Activated CD8-positive, alpha-beta memory T cell treated with anti-CD3 and anti-CD28 coated beads for 36 hours (primary cell): ENCODE measurements around the gene SMAD1. TPM values are rescaled to one million over a fixed set of nuclear protein-coding genes. Genes with fewer than 3 reads are reported as not detected.
"Not testable (repeated sequence)": the region's sequence is repeated elsewhere in the genome, so short reads cannot be mapped to it uniquely, and the experiment has no call there.

Experiments
- CTCF ChIA-PET: fragments of 350-600 bp; sonication (Branson Sonifier 250); formaldehyde crosslinking; loops from one replicate; lab custom pipeline; 2021; ENCODE audit warnings: antibody characterized with exemption; lab: Charles Lee
- POLR2A ChIA-PET: fragments of 350-600 bp; sonication (Branson Sonifier 250); formaldehyde crosslinking; loops from one replicate; lab custom pipeline; 2021; ENCODE audit warnings: antibody characterized with exemption; lab: Charles Lee
- total RNA-seq, 2 experiments: library from RNA; stranded (reverse); gene quantifications; one replicate each; pipeline ENCODE4 v1.2.3, GENCODE V29; 2021

SMAD1 gene
- total RNA-seq, 2 experiments from 2014 or later: 1.1 to 1.9 TPM

GRCh38 chr4:145521282-145521681 lies 39.6 kb downstream of the SMAD1 start:
- CTCF ChIA-PET: no interaction called here
- POLR2A ChIA-PET: no interaction called here

GRCh38 chr4:145523117-145523516 lies 41.5 kb downstream of the SMAD1 start:
- POLR2A ChIA-PET: no interaction called here
- CTCF ChIA-PET: no interaction called here

DNA sequence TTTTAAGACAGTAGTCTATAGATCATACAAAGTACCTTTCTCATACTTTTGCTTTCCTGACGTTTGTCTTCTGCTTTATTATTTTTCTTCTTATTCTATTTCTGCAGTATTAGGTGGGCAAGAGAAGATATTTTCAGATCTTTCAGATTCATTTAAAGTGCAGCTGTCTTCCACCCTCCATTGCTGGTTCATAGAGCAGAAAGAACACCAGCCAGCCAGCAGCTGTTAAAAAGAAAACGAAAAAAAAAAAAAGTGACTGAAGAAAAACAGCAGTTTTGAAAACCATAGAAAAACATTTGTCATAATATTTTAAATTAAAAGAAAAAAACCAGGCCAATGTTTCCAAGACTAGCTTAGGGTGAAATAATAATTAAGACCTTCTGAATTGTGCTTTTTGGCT lies 42.9 kb downstream of the SMAD1 start:
- CTCF ChIA-PET: no interaction called here

GRCh38 chr4:145525291-145525740 lies 43.7 kb downstream of the SMAD1 start:
- CTCF ChIA-PET: interaction anchor here (1.0 kb wide), 1 partner anchor 10 kb away, joined by 3 read pairs; no protein-coding TSS in a partner anchor

More for the DNA sequence above, 42.9 kb downstream of the SMAD1 start:
- POLR2A ChIA-PET: no interaction called here

GRCh38 chr4:145527773-145528172 lies 46.1 kb downstream of the SMAD1 start:
- ChIA-PET CTCF (no interaction called here), POLR2A (no interaction called here)

More at GRCh38 chr4:145525291-145525740, 43.7 kb downstream of the SMAD1 start:
- POLR2A ChIA-PET: no interaction called here

DNA sequence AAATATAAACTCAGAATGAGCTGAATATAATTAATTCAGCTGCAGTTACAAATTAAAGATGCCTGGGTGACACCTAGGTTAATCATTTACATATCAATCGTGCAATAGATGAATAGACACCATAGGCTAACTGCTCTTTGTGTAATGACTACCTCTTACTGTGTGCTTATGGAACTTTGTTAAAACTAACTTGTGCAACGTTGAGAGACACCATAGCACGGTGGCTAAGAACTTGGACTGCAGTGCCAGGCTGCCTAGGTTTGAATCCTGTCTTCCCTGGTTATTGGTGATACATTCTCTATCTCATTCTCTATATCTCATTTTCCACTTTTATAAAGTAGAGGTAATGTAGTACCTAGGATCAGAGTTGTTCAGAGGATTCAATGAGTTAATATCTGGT lies 46.9 kb downstream of the SMAD1 start:
- CTCF ChIA-PET: no interaction called here
- POLR2A ChIA-PET: no interaction called here

DNA sequence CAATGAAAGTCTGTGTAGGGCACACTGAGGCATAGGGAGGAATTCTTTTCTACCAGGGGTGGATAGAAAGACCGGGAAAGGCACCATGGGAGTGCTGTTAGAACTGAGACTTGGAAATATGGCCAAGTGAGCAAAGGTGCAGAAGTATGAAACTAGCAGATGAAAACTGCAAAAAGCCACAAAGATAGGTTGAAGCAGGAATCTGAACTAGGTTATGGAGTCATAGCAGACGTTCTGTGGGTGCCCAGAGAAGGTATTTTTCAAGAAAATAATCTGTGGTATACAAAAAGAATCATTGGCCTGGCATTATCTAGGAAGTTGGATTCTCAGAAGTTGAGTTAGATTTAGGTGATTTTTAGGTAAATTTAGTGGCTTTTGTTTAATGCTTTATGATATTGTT lies 48.5 kb downstream of the SMAD1 start:
- POLR2A ChIA-PET: no interaction called here

DNA sequence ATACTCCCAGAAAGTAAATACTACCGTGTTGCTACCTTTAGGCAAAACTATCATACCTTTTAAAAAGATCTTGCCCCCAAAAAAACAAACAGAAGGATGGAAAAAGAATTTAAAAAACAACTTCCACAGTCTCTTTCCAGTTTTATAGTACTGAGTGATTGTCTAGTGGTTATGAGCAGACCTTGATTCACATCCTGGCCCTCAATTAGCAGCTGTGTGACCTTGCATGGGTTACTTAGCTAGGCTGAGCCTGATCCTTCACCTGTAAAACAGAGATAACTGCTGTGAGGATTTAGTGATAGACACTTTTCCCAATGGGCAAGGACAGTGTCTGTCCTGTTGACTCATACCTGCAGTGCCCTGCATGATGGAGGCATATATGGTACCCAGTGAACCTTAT lies 49.0 kb downstream of the SMAD1 start:
- ChIA-PET POLR2A (no interaction called here), CTCF (no interaction called here)

More for the DNA sequence above, 48.5 kb downstream of the SMAD1 start:
- CTCF ChIA-PET: no interaction called here

DNA sequence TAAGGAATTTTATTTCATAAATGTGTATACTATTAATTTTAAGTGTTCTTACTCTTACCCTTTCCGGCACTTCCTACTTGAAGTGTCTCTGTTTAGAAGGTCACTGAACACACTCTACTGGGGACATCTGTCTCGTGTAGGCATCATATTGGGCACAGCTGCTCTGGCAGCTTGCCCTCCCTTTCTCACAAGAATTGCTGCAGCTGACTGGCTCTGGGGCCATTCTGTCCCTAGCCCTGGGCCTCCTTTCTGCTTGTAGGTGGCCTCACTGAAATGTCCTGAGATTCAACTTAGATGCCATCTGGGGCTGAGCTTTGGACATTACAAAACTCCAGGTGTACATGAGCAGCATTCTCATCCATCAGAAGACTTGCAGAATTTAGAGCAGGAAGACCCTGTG lies 49.6 kb downstream of the SMAD1 start:
- ChIA-PET CTCF (no interaction called here), POLR2A (no interaction called here)

DNA sequence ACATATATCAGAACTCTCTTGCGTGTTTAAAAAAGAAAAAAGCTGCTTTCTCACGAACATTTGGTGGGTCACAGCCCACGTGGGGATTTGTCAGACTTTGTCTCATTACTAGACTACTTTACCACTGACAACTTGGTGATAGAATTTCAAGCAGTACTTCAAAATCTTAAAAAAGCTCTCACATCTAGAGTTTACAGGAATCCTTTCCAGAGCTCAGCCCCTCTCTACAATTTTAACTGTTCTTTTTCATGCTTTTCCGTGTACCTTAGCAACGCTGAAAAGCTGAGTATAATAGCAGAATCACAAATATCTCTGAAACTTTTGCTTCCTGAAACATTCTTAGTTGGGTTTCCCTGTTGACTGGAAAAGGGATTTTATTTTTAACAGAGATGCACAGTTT lies 50.2 kb downstream of the SMAD1 start:
- ChIA-PET POLR2A (interaction anchor here (0.7 kb wide), 1 partner anchor 493 kb away, joined by 3 read pairs; no protein-coding TSS in a partner anchor), CTCF (no interaction called here)

DNA sequence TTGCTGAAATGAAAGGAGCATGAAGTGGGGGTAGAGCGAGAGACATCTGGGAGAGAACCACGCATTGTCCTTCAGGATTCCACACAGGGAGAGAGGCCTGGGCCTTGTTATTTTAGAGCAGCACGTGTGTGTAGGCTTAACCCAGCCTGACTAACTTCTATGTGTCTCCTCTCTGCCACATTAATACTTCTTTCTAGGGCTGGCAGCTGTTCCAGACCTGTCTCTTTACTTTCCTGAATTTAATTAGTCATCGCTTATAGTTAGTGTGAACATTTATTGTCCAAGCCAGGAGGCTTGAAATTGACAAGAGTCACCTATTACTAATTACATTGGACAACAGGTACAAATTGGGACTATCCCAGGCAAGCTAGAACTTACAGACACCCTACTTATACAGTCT lies 51.3 kb downstream of the SMAD1 start:
- ChIA-PET CTCF (interaction anchor here (0.6 kb wide), 1 partner anchor 264 kb away, joined by 3 read pairs; no protein-coding TSS in a partner anchor), POLR2A (no interaction called here)

DNA sequence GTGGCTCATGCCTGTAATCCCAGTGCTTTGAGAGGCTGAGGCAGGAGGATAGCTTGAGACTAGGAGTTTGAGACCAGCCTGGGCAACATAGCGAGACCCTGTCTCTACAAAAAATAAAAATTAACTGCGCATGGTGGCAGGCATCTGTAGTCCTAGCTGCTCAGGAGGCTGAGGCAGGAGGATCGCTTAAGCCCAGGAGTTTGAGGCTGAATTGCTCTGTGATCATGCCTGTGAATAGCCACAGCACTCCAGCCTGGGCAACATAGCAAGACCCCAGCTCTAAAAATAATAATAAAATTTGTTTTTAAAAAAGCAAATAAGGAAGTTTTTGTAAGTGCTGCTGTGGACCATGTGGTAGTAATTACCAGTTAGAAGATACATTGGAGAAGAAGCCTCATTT lies 51.8 kb downstream of the SMAD1 start:
- CTCF ChIA-PET: interaction anchor here (0.6 kb wide), 1 partner anchor 264 kb away, joined by 3 read pairs; no protein-coding TSS in a partner anchor
- POLR2A ChIA-PET: not testable (repeated sequence)

DNA sequence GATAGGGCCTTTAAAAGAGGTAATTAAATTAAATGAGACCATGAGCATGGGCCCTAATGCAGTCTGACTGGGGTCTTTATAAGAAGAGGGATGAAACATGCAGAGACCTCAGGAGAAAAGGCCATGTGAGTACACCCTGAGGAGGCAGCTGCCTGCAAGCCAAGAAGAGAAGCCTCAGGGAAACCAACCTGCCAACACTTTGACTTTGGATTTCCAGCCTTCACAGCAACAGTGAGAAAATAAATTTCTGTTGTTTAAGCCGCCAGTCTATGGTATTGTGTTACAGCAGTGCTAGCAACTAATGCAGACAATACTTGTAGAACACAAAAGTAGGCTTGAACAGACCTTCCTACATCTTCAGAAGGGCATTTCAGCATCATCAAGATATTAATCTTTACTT lies 52.3 kb downstream of the SMAD1 start:
- ChIA-PET POLR2A (no interaction called here), CTCF (no interaction called here)

DNA sequence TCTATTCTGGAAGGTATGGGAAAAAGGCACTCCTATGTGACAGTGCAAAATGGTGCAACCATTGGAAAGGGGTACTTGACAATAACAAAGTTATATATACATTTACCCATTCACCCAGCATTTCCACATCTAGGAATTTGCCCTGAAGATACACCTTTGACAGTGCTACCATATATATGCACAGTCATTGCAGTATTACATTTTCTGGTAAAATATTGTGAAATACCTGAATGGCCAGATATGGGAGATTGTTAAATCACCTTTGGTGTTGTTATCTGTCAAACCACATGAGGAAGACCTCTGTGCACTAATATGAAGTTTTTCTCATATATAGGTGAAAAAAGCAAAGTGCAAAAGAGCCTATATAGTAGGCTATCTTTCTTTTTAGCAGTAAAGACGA lies 53.5 kb downstream of the SMAD1 start:
- CTCF ChIA-PET: no interaction called here
- POLR2A ChIA-PET: no interaction called here

DNA sequence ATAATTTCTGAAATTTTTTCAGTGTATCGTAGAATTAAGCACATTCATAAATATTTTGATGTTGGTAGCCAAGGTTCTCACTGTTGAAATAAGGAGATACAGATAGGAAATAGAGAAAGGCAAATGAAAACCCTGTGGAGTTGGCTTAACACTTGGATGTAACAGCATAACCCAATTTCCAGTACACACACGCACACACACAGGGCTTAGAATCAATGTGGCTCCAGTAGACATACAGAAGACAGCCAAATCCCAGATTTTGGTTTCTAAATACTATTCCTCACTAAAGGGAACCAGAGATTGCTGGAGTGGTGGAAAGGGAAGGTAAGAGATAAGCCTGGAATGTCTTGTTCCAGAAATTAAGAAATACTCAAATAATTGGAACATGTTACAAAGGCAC lies 54.4 kb downstream of the SMAD1 start:
- ChIA-PET POLR2A (no interaction called here), CTCF (no interaction called here)

- ChIA-PET CTCF (no interaction called here), POLR2A (no interaction called here)
Observed at GRCh38 chr4:145538596-145538995, 56.9 kb downstream of the SMAD1 start.

GRCh38 chr4:145539671-145540070 lies 58.0 kb downstream of the SMAD1 start:
- POLR2A ChIA-PET: no interaction called here
- CTCF ChIA-PET: no interaction called here

DNA sequence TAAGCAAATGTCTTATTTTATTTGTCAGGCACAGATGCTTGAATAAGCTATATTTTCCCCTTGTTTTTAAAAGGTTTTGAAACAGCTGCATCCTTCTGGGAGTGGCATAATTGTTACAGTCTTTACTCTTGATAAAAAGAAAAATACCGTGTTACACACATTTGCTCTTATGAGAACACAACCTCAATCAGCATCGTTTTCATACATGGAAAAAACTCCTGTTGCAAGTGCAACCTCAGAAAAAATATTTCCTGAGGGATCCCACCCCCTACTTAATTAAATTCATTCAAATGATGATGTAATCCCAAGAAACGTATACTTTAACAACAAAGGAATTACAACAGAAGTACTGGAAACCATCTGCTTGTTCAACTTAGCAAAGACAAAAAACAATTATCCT lies 58.6 kb downstream of the SMAD1 start:
- CTCF ChIA-PET: no interaction called here
- POLR2A ChIA-PET: no interaction called here

- POLR2A ChIA-PET: no interaction called here
- CTCF ChIA-PET: no interaction called here
Observed at GRCh38 chr4:145541346-145541745, 59.7 kb downstream of the SMAD1 start.

- ChIA-PET CTCF (no interaction called here), POLR2A (no interaction called here)
Observed at GRCh38 chr4:145545031-145545430, 63.4 kb downstream of the SMAD1 start.

GRCh38 chr4:145545538-145546174 lies 64.0 kb downstream of the SMAD1 start:
- ChIA-PET POLR2A (no interaction called here), CTCF (interaction anchor here (1.2 kb wide), 1 partner anchor 11 kb away, joined by 4 read pairs; no protein-coding TSS in a partner anchor)
